WTC11 (cell line): Measurements from ENCODE around the gene RBM20.
A peak's percentile ranks its signal among the peaks of the same experiment; 100 is the strongest.

Experiments used
- ATF1 ChIP-seq: sonication (generic); formaldehyde crosslinking; IDR thresholded peaks from 2 replicates; pipeline ENCODE4 v1.8.1; 2023; ENCODE audit warnings: mild to moderate bottlenecking, moderate library complexity, missing genetic modification reagents
- ATF2 ChIP-seq: sonication (generic); formaldehyde crosslinking; IDR thresholded peaks from 2 replicates; pipeline ENCODE4 v1.8.1; 2022; ENCODE audit warnings: low read depth, missing genetic modification reagents, borderline replicate concordance
- CREB1 ChIP-seq: sonication (generic); formaldehyde crosslinking; IDR thresholded peaks from 2 replicates; pipeline ENCODE4 v1.8.0; 2023; ENCODE audit warnings: mild to moderate bottlenecking, missing genetic modification reagents
- CTCF ChIP-seq: fragments of 200-600 bp; IDR thresholded peaks from 2 replicates; pipeline ENCODE4 v1.8.0; 2022; ENCODE audit warnings: antibody characterized with exemption
- E2F4 ChIP-seq: sonication (generic); formaldehyde crosslinking; IDR thresholded peaks from 2 replicates; pipeline ENCODE4 v1.8.1; 2022; ENCODE audit warnings: low read depth, mild to moderate bottlenecking, moderate library complexity, missing genetic modification reagents, borderline replicate concordance
- ESRRA ChIP-seq: sonication (generic); formaldehyde crosslinking; IDR thresholded peaks from 2 replicates; pipeline ENCODE4 v1.8.1; 2022; ENCODE audit warnings: mild to moderate bottlenecking, missing genetic modification reagents, borderline replicate concordance
- NFYB ChIP-seq: sonication (generic); formaldehyde crosslinking; conservative IDR thresholded peaks from 2 replicates; pipeline ENCODE4 v1.8.0; 2022; ENCODE audit warnings: low read depth, missing genetic modification reagents
- NR2C2 ChIP-seq: sonication (generic); formaldehyde crosslinking; IDR thresholded peaks from 2 replicates; pipeline ENCODE4 v1.8.0; 2022; ENCODE audit warnings: mild to moderate bottlenecking, missing genetic modification reagents
- RORB ChIP-seq: fragments of 250-450 bp; sonication (Bioruptor Pico); IDR thresholded peaks from 2 replicates; pipeline ENCODE4 v1.9.0; 2021; ENCODE audit warnings: mild to moderate bottlenecking
- SMAD3 ChIP-seq: sonication (generic); formaldehyde crosslinking; IDR thresholded peaks from 2 replicates; pipeline ENCODE4 v1.8.0; 2022; ENCODE audit warnings: missing genetic modification reagents, mild to moderate bottlenecking, borderline replicate concordance
- SMAD4 ChIP-seq: sonication (generic); formaldehyde crosslinking; IDR thresholded peaks from 2 replicates; pipeline ENCODE4 v1.8.0; 2022; ENCODE audit warnings: mild to moderate bottlenecking, missing genetic modification reagents
- TEAD1 ChIP-seq: sonication (generic); formaldehyde crosslinking; IDR thresholded peaks from 2 replicates; pipeline ENCODE4 v1.8.0; 2022; ENCODE audit warnings: mild to moderate bottlenecking, missing genetic modification reagents
- ZMAT4 ChIP-seq: fragments of 250-450 bp; sonication (Bioruptor Pico); IDR thresholded peaks from 2 replicates; pipeline ENCODE4 v1.9.0; 2021; ENCODE audit warnings: mild to moderate bottlenecking
- ZNF281 ChIP-seq: sonication (generic); formaldehyde crosslinking; IDR thresholded peaks from 2 replicates; pipeline ENCODE4 v1.8.0; 2023; ENCODE audit warnings: mild to moderate bottlenecking, missing genetic modification reagents

- TF ChIP-seq SMAD3 (CRISPR knock-in tag) = no peak
- peak; percentile 34; the same call in 1 of the 2 replicates for TF ChIP-seq CTCF
- no peak for TF ChIP-seq CREB1 (CRISPR knock-in tag)
- TF ChIP-seq ZMAT4 = no peak
- TF ChIP-seq ATF1 (CRISPR knock-in tag) = no peak
- TF ChIP-seq NR2C2 (CRISPR knock-in tag) = no peak
- TF ChIP-seq ZNF281 = no peak
- TF ChIP-seq ESRRA (CRISPR knock-in tag) = no peak
- no peak for TF ChIP-seq TEAD1
- TF ChIP-seq E2F4 = no peak
- no peak for TF ChIP-seq NFYB (CRISPR knock-in tag)
- TF ChIP-seq ATF2 = no peak
- no peak for TF ChIP-seq SMAD4 (CRISPR knock-in tag)
- no peak for TF ChIP-seq RORB (CRISPR knock-in tag)
Measured at GRCh38 chr10:110671788-110672579, 27.8 kb downstream of the RBM20 start.
